HG03064 (cell line): ENCODE measurements around the gene TNFAIP8L3.
"Not testable (repeated sequence)": the region's sequence is repeated elsewhere in the genome, so short reads cannot be mapped to it uniquely, and the experiment has no call there.

Experiments used
- ATAC-seq: cut with Tn5 transposase; IDR thresholded peaks from one replicate; pipeline ENCODE4 v1.9.1; 2021; ENCODE audit warnings: low read depth; ENCODE audit not compliant: unreplicated experiment

The TNFAIP8L3 gene

GRCh38 chr15:51094606-51095569 lies at the start of gene TNFAIP8L3:
Gene TNFAIP8L3 (minus strand): TSS chr15:51094906. CDS start chr15:51094595, 311 bp downstream.
- ATAC-seq, result no peak

DNA sequence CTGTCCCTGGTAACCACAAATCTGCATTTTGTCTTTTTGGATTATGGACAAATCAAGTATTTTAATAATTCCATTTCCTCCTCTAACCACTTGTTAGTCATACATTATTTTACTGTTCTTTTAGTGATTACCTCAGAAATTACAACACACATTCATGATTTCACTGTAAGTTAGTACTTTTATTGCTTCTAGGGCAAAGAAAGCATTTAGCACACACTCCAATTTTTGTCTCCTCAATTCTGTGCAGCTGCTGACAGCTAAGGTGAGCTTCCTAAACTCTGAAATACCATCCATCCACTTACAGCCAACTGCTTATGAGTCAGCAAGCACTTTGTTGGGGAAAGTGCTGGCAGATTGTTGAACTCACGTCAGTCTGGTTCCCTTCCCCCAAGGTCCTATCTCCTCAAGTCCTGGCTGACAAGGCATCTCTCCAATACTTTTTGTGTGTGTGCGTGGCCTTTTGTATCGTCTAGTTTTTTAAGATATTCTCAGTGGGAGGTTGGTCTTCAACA lies 49.4 kb upstream of the TNFAIP8L3 start:
- no peak for ATAC-seq

GRCh38 chr15:51140347-51140746 lies 45.6 kb upstream of the TNFAIP8L3 start:
- ATAC-seq, result not testable (repeated sequence)

GRCh38 chr15:51139091-51139490 lies 44.4 kb upstream of the TNFAIP8L3 start:
- ATAC-seq, result no peak

DNA sequence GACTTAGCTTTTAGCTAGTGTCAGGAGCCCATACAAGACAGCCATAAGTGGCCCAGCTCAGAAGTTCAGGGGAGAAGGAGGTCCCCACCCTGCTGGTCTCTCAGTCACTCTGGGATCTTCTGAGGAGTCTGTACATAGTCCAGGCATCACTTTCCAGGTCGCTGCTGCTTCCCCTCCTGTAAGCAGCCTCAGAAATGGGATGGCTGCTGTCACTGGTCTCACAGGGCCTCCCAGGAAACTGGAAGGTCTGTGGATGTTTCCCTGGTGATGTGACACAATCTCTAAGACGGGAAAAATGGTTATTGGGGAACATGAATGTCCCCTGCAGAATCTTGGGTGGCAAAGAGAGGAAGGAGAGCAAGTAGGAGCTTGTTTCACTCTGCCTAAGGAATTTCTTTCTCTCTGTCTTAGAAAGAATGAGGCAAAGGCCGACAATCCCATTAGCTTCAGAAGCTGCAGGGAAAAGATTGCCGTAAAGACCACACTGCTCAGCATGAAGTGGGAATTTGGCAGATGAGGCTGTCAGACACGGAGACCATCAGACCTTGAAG lies 43.2 kb upstream of the TNFAIP8L3 start:
- no peak for ATAC-seq

DNA sequence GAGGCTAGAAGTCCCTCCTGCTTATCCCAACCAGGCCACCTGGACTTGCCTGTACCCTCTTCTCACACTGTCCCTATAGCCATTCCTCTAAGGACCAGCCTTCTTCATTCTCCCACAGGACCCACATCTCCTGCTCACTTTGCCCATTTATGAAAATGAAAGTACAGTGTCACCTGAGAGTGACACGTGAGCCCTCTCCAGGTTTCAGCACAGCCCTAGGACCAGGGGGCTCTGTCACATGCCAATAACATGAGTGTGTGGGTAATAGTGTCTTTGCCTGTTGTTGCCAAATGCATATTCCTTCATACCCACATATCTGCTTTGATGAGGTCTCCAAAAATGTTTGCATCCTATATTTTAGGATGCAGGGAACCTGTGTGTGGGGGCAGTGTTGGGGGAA lies 42.3 kb upstream of the TNFAIP8L3 start:
- ATAC-seq, result no peak

DNA sequence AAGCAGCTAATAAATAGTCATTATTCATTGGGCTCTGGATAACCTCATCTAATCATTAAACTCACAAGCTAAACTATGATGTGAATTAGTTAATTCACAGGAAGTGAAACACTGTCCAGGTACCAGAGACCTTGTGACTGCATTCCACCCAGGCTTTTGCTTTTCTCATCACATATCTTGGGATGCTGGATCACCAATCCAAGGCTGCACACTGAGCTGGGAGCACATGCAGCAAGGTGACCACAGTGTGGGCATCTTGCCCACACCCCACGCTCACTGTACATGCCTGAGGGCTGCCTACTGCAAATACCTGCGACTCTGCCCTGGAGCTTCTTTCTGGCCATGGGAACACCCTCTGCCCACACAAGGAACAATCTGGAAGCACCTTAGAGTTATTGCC lies 40.6 kb upstream of the TNFAIP8L3 start:
- ATAC-seq, result no peak

DNA sequence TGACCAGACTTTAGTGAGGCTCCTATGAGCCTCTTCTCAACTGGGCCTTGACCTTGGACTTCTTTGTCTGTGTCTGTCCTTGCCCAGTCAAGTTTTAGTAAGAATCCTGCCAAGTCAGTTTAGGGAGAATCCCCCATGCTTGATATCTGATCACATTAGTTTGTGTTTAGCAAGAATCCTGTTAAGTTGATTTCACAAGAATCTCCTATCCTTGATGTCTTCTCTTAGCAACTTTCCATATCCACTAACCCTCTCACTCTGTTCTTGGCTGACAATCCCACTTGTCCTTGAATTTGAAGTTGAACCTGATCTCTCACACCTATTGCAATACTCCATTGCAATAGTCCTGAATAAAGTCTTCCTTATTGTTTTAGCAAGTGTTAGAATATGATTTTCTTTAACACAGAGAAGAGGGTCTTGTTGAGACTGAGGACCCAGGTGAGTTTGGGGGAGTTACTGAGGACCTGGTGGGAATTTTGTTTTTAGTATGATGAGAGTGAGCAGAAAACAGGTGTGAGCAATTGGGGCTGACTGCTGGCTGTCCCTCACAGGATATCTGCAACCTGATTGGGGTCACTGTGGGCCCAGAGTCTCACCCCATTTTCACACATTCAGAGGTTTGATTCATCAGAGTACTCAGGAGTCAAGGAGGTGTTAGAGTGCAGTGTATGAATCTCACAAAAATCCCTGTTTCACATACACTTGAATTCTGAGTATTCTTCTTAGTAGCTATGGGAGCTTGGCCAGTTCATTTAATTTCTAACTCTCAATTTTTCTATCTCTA lies 39.9 kb upstream of the TNFAIP8L3 start:
- ATAC-seq, result no peak

DNA sequence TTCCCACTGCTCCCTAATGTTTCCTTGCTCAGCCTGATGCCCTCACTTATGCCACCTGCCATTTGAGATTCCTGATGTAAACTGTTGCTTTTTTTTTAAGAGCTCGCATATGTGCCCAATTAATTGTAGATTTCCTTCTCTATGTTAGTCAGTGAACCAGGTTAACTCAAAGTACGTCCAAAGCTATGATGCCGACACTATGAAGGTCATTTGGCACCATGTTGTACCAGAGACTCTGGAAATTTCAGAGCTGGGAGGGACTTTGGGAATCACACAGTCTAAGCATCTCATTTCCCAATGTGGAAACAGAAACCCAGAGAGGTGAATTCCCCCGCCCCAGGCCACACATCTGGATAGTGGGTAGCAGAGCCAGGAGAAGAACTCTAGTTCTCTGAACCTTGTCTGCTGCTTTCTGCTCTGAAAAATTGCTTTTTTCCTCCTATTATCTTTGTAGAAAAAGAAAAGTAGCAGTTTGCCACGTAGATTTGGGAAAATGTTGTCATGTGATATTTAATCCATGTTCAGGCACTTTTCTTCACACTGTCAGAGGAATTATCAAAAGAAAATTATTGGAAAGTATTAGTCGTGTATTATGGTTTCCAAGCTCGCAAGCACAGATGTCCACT lies 38.5 kb upstream of the TNFAIP8L3 start:
- ATAC-seq, result no peak

GRCh38 chr15:51132384-51133139 lies 37.9 kb upstream of the TNFAIP8L3 start:
- no peak for ATAC-seq

DNA sequence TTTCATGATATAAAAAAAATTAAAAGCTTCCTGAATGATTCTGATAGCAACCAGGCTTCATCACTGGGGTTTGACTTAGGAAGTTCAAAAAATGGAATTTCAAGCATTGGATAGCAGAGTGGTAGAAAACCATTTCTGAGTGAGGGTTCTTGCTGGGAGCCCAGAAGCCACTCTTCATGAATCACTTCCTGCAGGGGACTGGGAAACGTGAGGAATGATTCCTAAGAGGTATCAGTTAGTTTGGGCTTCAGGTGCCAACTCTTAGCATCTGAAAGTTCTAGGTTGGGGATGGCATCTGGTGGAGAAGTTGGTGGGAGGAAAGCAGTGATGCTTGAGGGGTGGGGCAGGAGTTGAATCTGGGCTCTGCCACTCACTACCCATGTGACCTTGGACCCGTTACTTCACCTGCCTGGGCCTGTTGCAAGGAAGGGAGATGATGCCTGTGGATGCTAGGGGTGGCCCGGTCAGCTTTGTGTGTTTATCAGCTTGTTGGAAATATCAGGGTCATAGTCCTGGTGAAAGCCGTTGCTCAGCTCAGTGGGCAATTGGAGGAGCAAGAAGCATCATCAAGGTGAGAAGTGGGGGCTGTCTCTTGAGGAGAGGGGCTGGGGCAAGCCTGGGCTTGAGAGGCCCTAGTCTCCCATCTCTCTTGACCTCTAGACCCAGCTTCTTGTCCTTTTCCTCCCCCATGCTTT lies 37.0 kb upstream of the TNFAIP8L3 start:
- ATAC-seq, result no peak

- ATAC-seq, result no peak
These were observed 35.6 kb upstream of the TNFAIP8L3 start for GRCh38 chr15:51130344-51130743.

- no peak for ATAC-seq
These were observed 35.0 kb upstream of the TNFAIP8L3 start for GRCh38 chr15:51129535-51130188.

- ATAC-seq, result no peak
These were observed 34.0 kb upstream of the TNFAIP8L3 start for GRCh38 chr15:51128701-51129100.

DNA sequence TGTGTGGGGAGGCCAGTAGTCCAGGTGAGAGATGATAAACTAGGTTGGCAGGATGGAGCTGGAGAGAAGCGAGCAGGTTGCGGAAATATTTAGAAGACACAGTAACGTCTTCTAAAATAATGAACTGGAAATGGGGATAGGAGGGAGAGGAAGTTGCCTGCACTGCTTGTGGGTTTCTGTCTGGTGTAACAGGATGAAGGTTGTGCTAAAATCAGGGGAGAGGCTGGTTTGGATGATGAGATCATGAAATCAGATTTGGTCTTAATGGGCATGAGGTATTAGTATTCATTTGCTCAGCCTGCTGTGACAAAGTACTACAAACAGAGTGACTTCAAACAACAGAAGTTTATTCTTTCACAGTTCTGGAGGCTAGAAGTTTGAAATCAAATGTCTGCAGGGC lies 32.1 kb upstream of the TNFAIP8L3 start:
- ATAC-seq, result no peak

- not testable (repeated sequence) for ATAC-seq
These were observed 28.3 kb upstream of the TNFAIP8L3 start for GRCh38 chr15:51123002-51123401.

DNA sequence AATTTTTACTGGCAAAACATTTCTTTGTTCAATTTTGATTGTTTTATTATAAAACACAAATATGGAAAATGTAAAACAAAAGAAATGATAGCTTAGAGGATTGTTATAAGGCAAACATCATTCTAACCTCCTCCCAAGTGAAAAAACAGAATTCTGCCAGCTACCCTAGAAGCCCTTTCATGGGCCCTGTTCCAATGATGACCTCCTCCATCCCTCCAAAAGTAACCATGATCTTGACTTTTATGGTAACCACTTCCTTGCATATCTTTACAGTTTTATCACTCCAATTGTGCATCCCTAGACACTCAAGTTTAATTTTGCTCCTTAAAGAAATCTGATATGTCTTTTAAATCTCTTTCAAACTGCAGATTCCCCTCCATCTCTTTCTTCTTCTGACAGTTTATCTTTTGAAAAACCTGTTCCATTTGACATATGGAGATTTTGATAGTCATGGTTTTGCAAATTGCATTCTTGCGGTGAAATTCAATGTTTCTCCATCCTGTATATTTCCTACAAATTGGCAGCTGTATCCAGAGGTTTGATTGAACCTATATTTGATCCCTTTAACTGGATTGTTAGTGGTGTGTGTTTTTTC lies 27.0 kb upstream of the TNFAIP8L3 start:
- no peak for ATAC-seq

DNA sequence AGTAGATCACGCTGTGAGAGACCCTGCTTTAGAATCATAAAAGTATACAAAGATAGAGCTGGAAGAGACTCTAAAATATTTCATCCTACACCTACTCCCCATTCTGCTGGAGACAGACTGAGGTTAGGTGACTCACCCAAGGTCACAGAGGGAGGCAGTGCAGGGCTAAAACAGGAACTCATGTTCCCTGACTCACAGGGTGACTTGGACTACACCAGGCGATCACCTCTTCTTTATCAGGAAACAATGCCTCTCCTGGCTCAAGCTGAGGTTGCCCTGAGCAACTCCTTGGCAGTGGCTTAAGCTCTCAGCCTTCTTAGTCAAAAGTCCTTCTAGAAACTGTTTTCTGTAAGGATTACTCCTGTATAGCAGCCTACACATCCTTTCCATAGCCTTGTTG lies 26.4 kb upstream of the TNFAIP8L3 start:
- no peak for ATAC-seq
